K562 (cell line): ENCODE results near the gene PMIS2. TPM values are rescaled to one million over a fixed set of nuclear protein-coding genes. Genes with fewer than 3 reads are reported as not detected.
A peak's percentile ranks its signal among the peaks of the same experiment; 100 is the strongest.

Experiments used
- DACH1 ChIP-seq: fragments of 450-650 bp; IDR thresholded peaks from 2 replicates; pipeline ENCODE4 v1.6.1; 2018; ENCODE audit not compliant: partially characterized antibody
- HDGF ChIP-seq: fragments of 450-650 bp; IDR thresholded peaks from 2 replicates; pipeline ENCODE4 v1.6.1; 2016
- MYNN ChIP-seq, 2 experiments: sonication (generic); formaldehyde crosslinking in 1 of 2; IDR thresholded peaks; 2 replicates each; pipeline versions ENCODE4 v1.5.0 to v1.6.1; 2016 to 2020; ENCODE audit warnings: antibody characterized with exemption in 1 of 2, missing genetic modification reagents in 1 of 2
- NR2C1 ChIP-seq, 2 experiments: fragments of 450-650 bp; IDR thresholded peaks; 2 replicates each; pipeline ENCODE4 v1.6.1; 2017; ENCODE audit warnings: mild to moderate bottlenecking in 2 of 2, antibody characterized with exemption in 1 of 2, inconsistent platforms in 1 of 2, missing compliant biosample characterization in 1 of 2, missing genetic modification characterization in 1 of 2
- NR3C1 ChIP-seq: sonication (generic); formaldehyde crosslinking; IDR thresholded peaks from 2 replicates; pipeline ENCODE4 v1.8.1; 2022; ENCODE audit warnings: missing genetic modification reagents
- RBFOX2 ChIP-seq: fragments of 200-400 bp; formaldehyde crosslinking; IDR thresholded peaks from 2 replicates; pipeline ENCODE4 v1.6.1; 2017; ENCODE audit warnings: low read depth, mild to moderate bottlenecking, low read length, moderate library complexity
- RFX1 ChIP-seq: fragments of 450-650 bp; IDR thresholded peaks from 2 replicates; pipeline ENCODE4 v1.6.1; 2016; ENCODE audit warnings: mild to moderate bottlenecking, moderate library complexity
- SIX5 ChIP-seq, 2 experiments: IDR thresholded peaks; 2 replicates each; pipeline ENCODE4 v1.6.1; 2011; ENCODE audit warnings: low read length in 2 of 2, borderline replicate concordance in 1 of 2, low read depth in 1 of 2, mild to moderate bottlenecking in 1 of 2, moderate library complexity in 1 of 2; ENCODE audit not compliant: insufficient read depth in 1 of 2
- STAT5B ChIP-seq: fragments of 250-450 bp; sonication (Bioruptor Pico); IDR thresholded peaks from 2 replicates; pipeline ENCODE4 v1.8.0; 2021; ENCODE audit warnings: mild to moderate bottlenecking, inconsistent platforms
- ZBTB2 ChIP-seq: fragments of 450-650 bp; IDR thresholded peaks from 2 replicates; pipeline ENCODE4 v1.6.1; 2016; ENCODE audit warnings: antibody characterized with exemption
- ZHX1 ChIP-seq: fragments of 150-350 bp; conservative IDR thresholded peaks from 2 replicates; pipeline ENCODE4 v1.6.1; 2014; ENCODE audit warnings: low read length
- ZNF830 ChIP-seq: fragments of 250-450 bp; sonication (Bioruptor Pico); IDR thresholded peaks from 2 replicates; pipeline ENCODE4 v1.5.0; 2021; ENCODE audit warnings: mild to moderate bottlenecking
- polyA plus RNA-seq, 8 experiments: library from polyadenylated mRNA; depleted of rRNA in 4 of 8; stranded (reverse) in 5 of 8; unstranded in 3 of 8; fragments of >200 nt; fragmentation: Nextera tagmentation in 2 of 8; fragmentation: Illumina TruSeq in 1 of 8; extraction: Ambion mirVana in 2 of 8; extraction: Trizol in 1 of 8; gene quantifications; 2 replicates each; pipeline versions ENCODE4 v1.2.1 to v1.2.3, GENCODE V29; 2011 to 2014; ENCODE audit warnings: inconsistent platforms in 1 of 8, missing spikeins in 1 of 8
- total RNA-seq, 7 experiments: library from RNA; depleted of rRNA in 6 of 7; stranded (reverse); fragments of >200 nt in 6 of 7; fragmentation: Illumina TruSeq in 2 of 7; extraction: Trizol in 2 of 7; gene quantifications; 2 replicates each; pipeline versions ENCODE4 v1.2.1 to v1.2.3, GENCODE V29; 2011 to 2021; ENCODE audit warnings: low replicate concordance in 1 of 7
- TF ChIP-seq, protein P1 (sequence below): fragments of 450-650 bp; IDR thresholded peaks from 2 replicates; pipeline ENCODE4 v1.6.1; 2016; ENCODE audit warnings: low read depth

Gene PMIS2
- total and polyA plus RNA-seq, 9 of the 15 experiments (the other 6 are each of a cell fraction or from before 2014, with no cell fraction given), result not detected

GRCh38 chr19:35628565-35629331 lies 42.8 kb downstream of the PMIS2 start, which contains the start of gene RBM42 (continued):
- peak; percentile 89 for TF ChIP-seq ZHX1
- TF ChIP-seq ZNF830 (CRISPR knock-in tag), result no peak
- TF ChIP-seq RFX1, result no peak
- TF ChIP-seq, protein P1, sequence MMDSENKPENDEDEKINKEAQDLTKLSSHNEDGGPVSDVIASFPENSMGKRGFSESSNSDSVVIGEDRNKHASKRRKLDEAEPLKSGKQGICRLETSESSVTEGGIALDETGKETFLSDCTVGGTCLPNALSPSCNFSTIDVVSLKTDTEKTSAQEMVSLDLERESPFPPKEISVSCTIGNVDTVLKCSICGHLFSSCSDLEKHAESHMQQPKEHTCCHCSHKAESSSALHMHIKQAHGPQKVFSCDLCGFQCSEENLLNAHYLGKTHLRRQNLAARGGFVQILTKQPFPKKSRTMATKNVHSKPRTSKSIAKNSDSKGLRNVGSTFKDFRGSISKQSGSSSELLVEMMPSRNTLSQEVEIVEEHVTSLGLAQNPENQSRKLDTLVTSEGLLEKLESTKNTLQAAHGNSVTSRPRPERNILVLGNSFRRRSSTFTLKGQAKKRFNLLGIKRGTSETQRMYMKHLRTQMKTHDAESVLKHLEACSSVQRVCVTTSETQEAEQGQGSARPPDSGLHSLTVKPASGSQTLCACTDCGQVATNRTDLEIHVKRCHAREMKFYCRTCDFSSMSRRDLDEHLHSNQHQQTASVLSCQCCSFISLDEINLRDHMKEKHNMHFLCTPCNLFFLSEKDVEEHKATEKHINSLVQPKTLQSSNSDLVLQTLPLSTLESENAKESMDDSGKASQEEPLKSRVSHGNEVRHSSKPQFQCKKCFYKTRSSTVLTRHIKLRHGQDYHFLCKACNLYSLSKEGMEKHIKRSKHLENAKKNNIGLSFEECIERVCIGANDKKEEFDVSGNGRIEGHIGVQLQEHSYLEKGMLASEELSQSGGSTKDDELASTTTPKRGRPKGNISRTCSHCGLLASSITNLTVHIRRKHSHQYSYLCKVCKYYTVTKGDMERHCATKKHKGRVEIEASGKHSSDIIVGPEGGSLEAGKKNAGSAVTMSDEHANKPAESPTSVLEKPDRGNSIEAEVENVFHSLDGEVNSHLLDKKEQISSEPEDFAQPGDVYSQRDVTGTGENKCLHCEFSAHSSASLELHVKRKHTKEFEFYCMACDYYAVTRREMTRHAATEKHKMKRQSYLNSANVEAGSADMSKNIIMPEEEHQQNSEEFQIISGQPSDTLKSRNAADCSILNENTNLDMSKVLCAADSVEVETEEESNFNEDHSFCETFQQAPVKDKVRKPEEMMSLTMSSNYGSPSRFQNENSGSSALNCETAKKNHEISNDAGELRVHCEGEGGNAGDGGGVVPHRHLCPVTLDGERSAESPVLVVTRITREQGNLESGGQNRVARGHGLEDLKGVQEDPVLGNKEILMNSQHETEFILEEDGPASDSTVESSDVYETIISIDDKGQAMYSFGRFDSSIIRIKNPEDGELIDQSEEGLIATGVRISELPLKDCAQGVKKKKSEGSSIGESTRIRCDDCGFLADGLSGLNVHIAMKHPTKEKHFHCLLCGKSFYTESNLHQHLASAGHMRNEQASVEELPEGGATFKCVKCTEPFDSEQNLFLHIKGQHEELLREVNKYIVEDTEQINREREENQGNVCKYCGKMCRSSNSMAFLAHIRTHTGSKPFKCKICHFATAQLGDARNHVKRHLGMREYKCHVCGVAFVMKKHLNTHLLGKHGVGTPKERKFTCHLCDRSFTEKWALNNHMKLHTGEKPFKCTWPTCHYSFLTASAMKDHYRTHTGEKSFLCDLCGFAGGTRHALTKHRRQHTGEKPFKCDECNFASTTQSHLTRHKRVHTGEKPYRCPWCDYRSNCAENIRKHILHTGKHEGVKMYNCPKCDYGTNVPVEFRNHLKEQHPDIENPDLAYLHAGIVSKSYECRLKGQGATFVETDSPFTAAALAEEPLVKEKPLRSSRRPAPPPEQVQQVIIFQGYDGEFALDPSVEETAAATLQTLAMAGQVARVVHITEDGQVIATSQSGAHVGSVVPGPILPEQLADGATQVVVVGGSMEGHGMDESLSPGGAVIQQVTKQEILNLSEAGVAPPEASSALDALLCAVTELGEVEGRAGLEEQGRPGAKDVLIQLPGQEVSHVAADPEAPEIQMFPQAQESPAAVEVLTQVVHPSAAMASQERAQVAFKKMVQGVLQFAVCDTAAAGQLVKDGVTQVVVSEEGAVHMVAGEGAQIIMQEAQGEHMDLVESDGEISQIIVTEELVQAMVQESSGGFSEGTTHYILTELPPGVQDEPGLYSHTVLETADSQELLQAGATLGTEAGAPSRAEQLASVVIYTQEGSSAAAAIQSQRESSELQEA, result 0 out of 2 replicates have a peak, but pooled peaks have one; percentile 22
- no peak for TF ChIP-seq DACH1
- TF ChIP-seq NR3C1 (CRISPR knock-in tag), result no peak
- TF ChIP-seq NR2C1 (IDR thresholded peaks at IDR 0.05), result peak; percentile 56
- peak; percentile 30; the same call in 1 of the 2 replicates for TF ChIP-seq NR2C1 (tag; IDR thresholded peaks at IDR 0.05)
- no peak for TF ChIP-seq STAT5B (CRISPR knock-in tag)
- TF ChIP-seq HDGF, result no peak
- peak in 1 of 2 experiments; percentile 51; a peak in 1 of 4 replicates for TF ChIP-seq SIX5 (IDR thresholded peaks at IDR 0.05; ENCODE audit: borderline replicate concordance in 1 of 2, insufficient read depth in 1 of 2, low read depth in 1 of 2, low read length in 2 of 2)
- no peak for TF ChIP-seq ZBTB2
- TF ChIP-seq MYNN (IDR thresholded peaks at IDR 0.05), result no peak
- TF ChIP-seq MYNN (CRISPR knock-in tag; IDR thresholded peaks at IDR 0.05), result no peak
- peak; percentile 89 for TF ChIP-seq RBFOX2
